T-helper 17 cell (primary cell): ENCODE results near the gene PLEKHM3. TPM values are rescaled to one million over a fixed set of nuclear protein-coding genes. Genes with fewer than 3 reads are reported as not detected.

ENCODE experiments used
- ATAC-seq: fragments of 150-1000 bp; cut with Tn5 transposase; 2 replicates; pipeline ENCODE4 v1.10.0; 2021; ENCODE audit warnings: mild to moderate bottlenecking, moderate library complexity
- DNase-seq, 3 donors: peaks; one replicate each; pipeline versions ENCODE4 v3.0.0 to v3.0.0-alpha.2; 2020 to 2021
- H3K9me3 ChIP-seq: one replicate; pipeline ENCODE4 v1.7.0; 2013; ENCODE audit warnings: low read length, mild to moderate bottlenecking; ENCODE audit not compliant: control insufficient read depth, poor library complexity, severe bottlenecking
- H3K27ac Mint-ChIP-seq: one replicate; pipeline ENCODE4 v1.8.0; 2022; ENCODE audit warnings: mild to moderate bottlenecking, moderate library complexity, mixed read lengths
- H3K27me3 Mint-ChIP-seq: one replicate; pipeline ENCODE4 v1.8.0; 2022; ENCODE audit warnings: mixed read lengths
- H3K36me3 Mint-ChIP-seq: one replicate; pipeline ENCODE4 v1.8.0; 2022; ENCODE audit warnings: low read depth, mixed read lengths
- H3K4me1 Mint-ChIP-seq: one replicate; pipeline ENCODE4 v1.8.0; 2022; ENCODE audit warnings: mild to moderate bottlenecking, mixed read lengths
- H3K4me3 Mint-ChIP-seq: one replicate; pipeline ENCODE4 v1.8.0; 2022; ENCODE audit warnings: mild to moderate bottlenecking, moderate library complexity, mixed read lengths
- total RNA-seq, 4 donors: library from RNA in 2 of 4; stranded (reverse) in 2 of 4; gene quantifications; one replicate each; pipeline ENCODE4 v1.2.3 and lab custom pipeline; 2022 to 2026

The PLEKHM3 gene
- total RNA-seq, 2 donors from 2014 or later = 14.3 to 14.4 TPM

DNA sequence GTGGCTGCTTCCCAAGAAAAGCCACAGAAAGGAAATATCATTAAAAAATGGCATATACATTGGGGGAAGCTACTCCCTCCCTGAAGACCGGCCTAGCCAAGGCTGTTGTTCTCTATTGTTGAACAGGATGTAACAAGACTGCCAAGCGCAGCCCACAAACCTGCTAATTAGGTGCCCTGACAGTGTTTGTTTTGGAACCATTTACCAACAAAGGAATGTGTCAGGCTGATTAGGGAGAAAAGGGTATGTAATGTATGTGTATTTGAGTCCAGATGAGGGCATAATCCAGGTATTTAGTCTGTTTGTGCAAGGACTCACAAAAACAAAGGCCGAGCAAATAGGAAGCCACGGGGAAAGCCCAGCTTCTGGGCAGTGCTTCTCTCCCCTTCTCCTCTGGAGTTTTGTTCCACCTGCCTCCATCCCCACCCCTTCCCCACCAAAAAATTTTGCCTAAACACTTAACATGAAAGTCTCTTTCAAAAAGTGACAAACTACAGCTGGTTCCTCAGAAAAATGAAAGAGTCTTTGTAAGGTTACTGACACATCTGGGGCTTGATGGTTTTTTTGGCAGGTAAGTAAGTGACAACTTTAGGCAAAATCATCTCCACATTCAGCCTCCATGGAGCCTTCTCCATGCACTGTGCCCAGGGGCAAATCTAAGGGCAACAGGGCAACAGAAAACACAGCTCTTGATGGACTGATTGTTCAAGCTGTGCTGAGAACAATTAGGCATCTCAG, 177.4 kb downstream of the PLEKHM3 start:
- H3K9me3 ChIP-seq = no peaks in the 10 kb centered on the region
- ATAC-seq (no peak), DNase-seq (no peak)
- no peak overlapping the region for H3K4me3 Mint-ChIP-seq
- no peaks in the 10 kb centered on the region for H3K27me3 Mint-ChIP-seq
- H3K36me3 Mint-ChIP-seq = no peaks in the 10 kb centered on the region
- H3K4me1 Mint-ChIP-seq = no peaks in the 10 kb centered on the region
- H3K27ac Mint-ChIP-seq = no peak overlapping the region

GRCh38 chr2:207847098-207847806, 178.1 kb downstream of the PLEKHM3 start:
- Mint-ChIP-seq H3K4me1 (no peaks in the 10 kb centered on the region), H3K27me3 (no peaks in the 10 kb centered on the region), H3K36me3 (no peaks in the 10 kb centered on the region), H3K27ac (no peak overlapping the region), H3K4me3 (no peak overlapping the region)
- ATAC-seq = no peak
- no peaks in the 10 kb centered on the region for H3K9me3 ChIP-seq
- no peak for DNase-seq

DNA sequence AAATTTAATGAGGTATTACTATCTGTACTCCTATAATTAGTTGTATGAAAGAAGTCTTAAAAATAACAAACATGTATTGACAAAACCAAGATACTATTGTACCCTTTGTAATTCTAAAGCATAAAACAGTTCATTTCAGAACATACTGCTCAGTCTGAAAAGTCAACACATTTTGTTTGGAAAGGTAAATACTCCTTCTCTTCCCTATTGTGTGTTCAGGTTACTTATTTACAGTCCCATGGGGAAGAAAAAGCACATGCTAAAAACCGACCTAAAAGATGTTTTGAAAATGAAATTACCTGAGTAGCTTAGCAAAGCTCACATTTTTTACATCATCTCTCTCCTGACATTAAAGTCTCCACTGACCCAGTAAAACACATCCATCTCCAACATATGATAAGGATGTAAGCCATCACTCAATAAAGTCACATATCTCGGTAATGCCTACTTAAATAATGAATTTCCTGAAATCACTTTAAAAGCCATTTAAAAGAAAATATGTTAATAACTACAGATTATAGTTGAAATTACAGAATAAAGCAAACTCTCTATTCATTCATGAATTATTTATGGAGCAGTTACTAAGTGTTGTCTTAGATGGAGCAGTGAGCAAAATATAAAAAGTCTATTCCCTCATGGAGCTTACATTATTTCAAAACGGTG, 180.0 kb downstream of the PLEKHM3 start:
- Mint-ChIP-seq H3K27ac (no peak overlapping the region), H3K4me3 (no peak overlapping the region), H3K27me3 (no peaks in the 10 kb centered on the region), H3K36me3 (no peaks in the 10 kb centered on the region), H3K4me1 (no peaks in the 10 kb centered on the region)
- no peak for ATAC-seq
- DNase-seq = no peak
- H3K9me3 ChIP-seq = no peaks in the 10 kb centered on the region

- Mint-ChIP-seq H3K27ac (no peak overlapping the region), H3K36me3 (no peaks in the 10 kb centered on the region), H3K4me1 (no peaks in the 10 kb centered on the region), H3K4me3 (no peak overlapping the region), H3K27me3 (no peaks in the 10 kb centered on the region)
- ATAC-seq = no peak
- DNase-seq = no peak
- no peaks in the 10 kb centered on the region for H3K9me3 ChIP-seq
Measured at GRCh38 chr2:207844648-207845047, 180.7 kb downstream of the PLEKHM3 start.

- H3K4me1 Mint-ChIP-seq = no peaks in the 10 kb centered on the region
- no peak overlapping the region for H3K27ac Mint-ChIP-seq
- no peaks in the 10 kb centered on the region for H3K9me3 ChIP-seq
- no peaks in the 10 kb centered on the region for H3K27me3 Mint-ChIP-seq
- H3K36me3 Mint-ChIP-seq = no peaks in the 10 kb centered on the region
- ATAC-seq = no peak
- H3K4me3 Mint-ChIP-seq = no peak overlapping the region
- no peak for DNase-seq
Measured at GRCh38 chr2:207840101-207840500, 185.2 kb downstream of the PLEKHM3 start.

- no peaks in the 10 kb centered on the region for H3K36me3 Mint-ChIP-seq
- H3K27me3 Mint-ChIP-seq = no peaks in the 10 kb centered on the region
- H3K4me3 Mint-ChIP-seq = no peak overlapping the region
- no peaks in the 10 kb centered on the region for H3K9me3 ChIP-seq
- H3K27ac Mint-ChIP-seq = no peak overlapping the region
- ATAC-seq = no peak
- no peak for DNase-seq
- no peaks in the 10 kb centered on the region for H3K4me1 Mint-ChIP-seq
Measured at GRCh38 chr2:207839575-207839974, 185.8 kb downstream of the PLEKHM3 start.

DNA sequence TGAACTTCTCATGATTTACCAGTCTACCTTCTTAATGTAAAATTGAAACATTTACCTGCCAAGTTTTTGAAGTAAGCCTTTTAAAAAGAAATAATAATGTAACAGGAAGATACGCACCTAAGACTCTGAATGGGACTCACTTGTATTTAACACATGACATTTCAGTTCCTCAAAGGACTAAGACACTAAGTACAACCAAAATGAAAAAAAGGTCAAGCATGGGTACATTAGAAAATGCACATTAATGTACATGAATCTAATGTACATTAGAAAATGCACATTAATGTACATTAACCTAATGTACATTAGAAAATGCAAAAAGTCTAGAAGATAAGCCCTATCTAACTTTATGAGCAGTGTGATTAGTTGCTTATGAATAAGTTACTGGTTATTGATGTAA, 186.3 kb downstream of the PLEKHM3 start:
- ATAC-seq = no peak
- no peak overlapping the region for H3K4me3 Mint-ChIP-seq
- no peak overlapping the region for H3K27ac Mint-ChIP-seq

DNA sequence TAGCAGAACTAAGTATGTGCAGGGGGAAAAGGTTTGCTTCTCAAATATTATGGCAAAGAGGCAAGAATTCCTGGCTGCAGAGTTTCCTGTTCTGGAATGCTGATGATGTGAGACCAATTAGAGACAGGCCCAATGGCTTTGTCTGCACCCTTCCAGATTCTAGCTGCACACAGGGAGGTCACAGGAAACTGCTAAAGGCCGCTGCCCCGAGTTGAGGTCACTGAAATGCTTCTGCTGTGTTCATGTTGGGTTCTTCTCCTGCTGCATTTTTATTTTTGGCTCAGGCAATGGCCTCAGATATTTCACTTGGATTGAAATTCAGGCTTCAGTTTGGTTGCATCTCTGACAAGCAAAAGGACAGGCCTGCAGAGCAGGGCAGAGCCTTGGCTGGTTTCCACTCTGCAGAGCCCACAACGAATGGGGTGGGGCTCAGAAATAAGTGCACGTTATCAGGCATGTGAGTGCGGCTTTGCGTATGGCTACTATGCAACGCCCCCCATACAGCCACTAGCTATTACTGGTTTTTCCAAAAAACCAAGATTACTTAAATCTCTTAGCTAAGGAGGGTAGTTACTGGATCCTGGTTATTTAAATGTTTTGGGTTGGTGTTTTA, 188.7 kb downstream of the PLEKHM3 start:
- no peak for ATAC-seq
- Mint-ChIP-seq H3K27ac (no peak overlapping the region), H3K36me3 (no peaks in the 10 kb centered on the region), H3K4me3 (no peak overlapping the region), H3K4me1 (peaks cover 3% of the 10 kb centered on the region), H3K27me3 (no peaks in the 10 kb centered on the region)
- H3K9me3 ChIP-seq = no peaks in the 10 kb centered on the region
- no peak for DNase-seq

More for the DNA sequence above, 186.3 kb downstream of the PLEKHM3 start:
- no peaks in the 10 kb centered on the region for H3K36me3 Mint-ChIP-seq
- H3K27me3 Mint-ChIP-seq = no peaks in the 10 kb centered on the region
- no peak for DNase-seq
- H3K4me1 Mint-ChIP-seq = no peaks in the 10 kb centered on the region
- no peaks in the 10 kb centered on the region for H3K9me3 ChIP-seq

DNA sequence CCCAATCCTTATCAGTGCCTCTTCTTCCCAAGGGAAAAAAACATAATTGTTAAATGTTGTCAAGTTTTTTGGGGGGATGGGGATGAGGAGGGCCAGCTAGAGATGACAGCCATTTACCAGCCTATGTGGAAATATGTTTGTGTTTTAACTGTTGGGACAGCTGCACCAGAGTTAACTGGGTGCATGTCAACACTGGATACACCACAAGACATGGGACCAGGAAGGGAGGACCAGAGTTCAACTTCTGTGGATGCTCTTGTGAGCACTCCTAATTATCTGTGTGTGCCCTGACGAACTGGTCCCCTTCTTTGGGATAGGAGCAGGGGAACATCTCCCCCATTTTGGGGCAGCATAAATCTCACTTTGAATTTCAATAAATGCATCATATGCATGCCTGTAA, 189.5 kb downstream of the PLEKHM3 start:
- Mint-ChIP-seq H3K27ac (no peak overlapping the region), H3K36me3 (no peaks in the 10 kb centered on the region), H3K27me3 (no peaks in the 10 kb centered on the region), H3K4me1 (peaks cover 4% of the 10 kb centered on the region), H3K4me3 (no peak overlapping the region)
- no peaks in the 10 kb centered on the region for H3K9me3 ChIP-seq
- ATAC-seq = no peak
- DNase-seq = no peak

- H3K9me3 ChIP-seq = no peaks in the 10 kb centered on the region
- no peak overlapping the region for H3K4me3 Mint-ChIP-seq
- H3K36me3 Mint-ChIP-seq = no peaks in the 10 kb centered on the region
- DNase-seq (no peak), ATAC-seq (no peak)
- H3K27me3 Mint-ChIP-seq = no peaks in the 10 kb centered on the region
- peaks cover 4% of the 10 kb centered on the region for H3K4me1 Mint-ChIP-seq
- H3K27ac Mint-ChIP-seq = no peak overlapping the region
Measured at GRCh38 chr2:207833251-207833751, 192.0 kb downstream of the PLEKHM3 start.

DNA sequence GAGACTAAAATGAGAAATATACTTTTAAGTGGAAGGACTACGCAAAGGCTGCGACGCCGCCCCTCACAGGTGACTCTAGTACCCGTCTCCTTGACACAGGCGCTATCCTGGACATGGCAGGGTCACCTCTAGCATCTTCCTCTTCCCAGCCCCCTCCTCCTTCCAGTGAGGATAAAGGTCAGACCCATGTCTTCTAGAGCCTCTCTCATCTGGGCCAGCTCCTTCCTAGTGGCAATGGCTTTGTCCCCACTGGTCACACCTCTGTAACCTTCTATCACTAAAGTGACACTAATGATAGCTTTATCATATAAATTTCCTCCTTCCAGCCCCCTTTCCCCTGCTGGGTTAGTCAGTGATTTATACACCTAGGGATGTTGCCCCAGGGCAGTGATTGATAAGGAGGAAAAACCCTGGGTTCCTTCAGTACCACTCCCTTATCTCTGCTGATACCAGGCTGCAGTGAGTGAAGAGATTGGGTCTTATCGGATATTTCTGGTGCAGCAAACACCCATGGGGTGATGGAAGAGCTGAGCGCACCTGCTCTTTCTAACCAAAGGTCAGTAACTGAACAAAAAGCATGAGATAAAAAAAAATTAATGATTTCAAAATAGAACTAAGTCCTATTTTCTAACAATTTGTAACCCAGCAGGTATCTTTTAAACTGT, 193.6 kb downstream of the PLEKHM3 start:
- no peaks in the 10 kb centered on the region for H3K9me3 ChIP-seq
- H3K4me1 Mint-ChIP-seq = peaks cover 4% of the 10 kb centered on the region
- H3K27ac Mint-ChIP-seq = no peak overlapping the region
- H3K36me3 Mint-ChIP-seq = peaks cover 4% of the 10 kb centered on the region
- no peak overlapping the region for H3K4me3 Mint-ChIP-seq
- ATAC-seq (no peak), DNase-seq (no peak)
- no peaks in the 10 kb centered on the region for H3K27me3 Mint-ChIP-seq

DNA sequence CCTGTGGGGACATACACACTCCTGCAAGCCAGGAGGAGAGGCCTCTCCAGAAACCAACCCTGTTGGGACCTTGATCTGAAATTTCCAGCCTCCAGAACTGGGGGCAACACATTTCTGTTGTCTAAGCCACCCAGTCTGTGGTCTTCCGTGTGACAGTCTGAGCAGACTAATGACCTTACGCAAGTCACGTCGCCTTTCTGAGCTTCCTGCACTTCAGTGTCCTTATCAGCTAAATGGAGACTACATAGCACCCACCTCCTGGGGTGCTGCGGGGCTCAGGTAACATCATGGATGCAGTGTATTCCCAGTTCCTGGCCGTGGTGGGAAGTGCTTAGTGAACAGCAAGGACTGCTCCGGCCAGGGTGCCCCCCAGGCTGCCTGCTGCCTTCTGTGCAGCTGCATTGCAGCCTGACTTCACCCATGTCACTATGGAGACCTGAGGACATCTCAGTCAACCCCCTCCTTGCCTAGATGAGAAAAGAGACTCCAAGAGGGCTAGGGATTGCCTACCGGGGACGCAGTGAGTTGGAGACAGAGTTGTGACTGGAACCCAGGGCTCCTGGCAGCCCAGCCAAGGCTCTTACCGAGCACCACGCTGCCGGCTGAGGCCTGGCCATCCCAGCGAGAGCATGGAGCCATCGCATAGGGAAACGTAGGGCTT, 194.4 kb downstream of the PLEKHM3 start:
- no peaks in the 10 kb centered on the region for H3K9me3 ChIP-seq
- H3K4me1 Mint-ChIP-seq = peaks cover 4% of the 10 kb centered on the region
- no peaks in the 10 kb centered on the region for H3K27me3 Mint-ChIP-seq
- H3K4me3 Mint-ChIP-seq = no peak overlapping the region
- no peak for DNase-seq
- H3K36me3 Mint-ChIP-seq = peaks cover 7% of the 10 kb centered on the region
- ATAC-seq = no peak
- no peak overlapping the region for H3K27ac Mint-ChIP-seq
